WTC11 (cell line): Measurements from ENCODE around the gene PKHD1. TPM values are rescaled to one million over a fixed set of nuclear protein-coding genes. Genes with fewer than 3 reads are reported as not detected.

Experiments used
- ATAC-seq: fragments of 200-7000 bp; cut with Tn5 transposase; 2 replicates; pipeline ENCODE4 v1.10.0; 2021; ENCODE audit warnings: mild to moderate bottlenecking, moderate library complexity
- CTCF ChIA-PET: fragments of 300-600 bp; sonication (Branson Sonifier 250); formaldehyde crosslinking; loops from one replicate; lab custom pipeline; 2021; ENCODE audit warnings: antibody characterized with exemption; lab: Charles Lee
- POLR2A ChIA-PET: fragments of 350-600 bp; sonication (Branson Sonifier 250); formaldehyde crosslinking; loops from one replicate; lab custom pipeline; 2021; ENCODE audit warnings: antibody characterized with exemption; lab: Charles Lee
- DNase-seq: peaks from one replicate; pipeline ENCODE4 v3.0.0; 2021; ENCODE audit warnings: low spot score
- H3K27ac Mint-ChIP-seq: 2 replicates; pipeline ENCODE4 v1.8.0; 2021; ENCODE audit warnings: mixed read lengths
- H3K27me3 Mint-ChIP-seq: 2 replicates; pipeline ENCODE4 v1.8.0; 2021; ENCODE audit warnings: low read depth, mild to moderate bottlenecking, moderate library complexity, mixed read lengths
- H3K36me3 Mint-ChIP-seq: 2 replicates; pipeline ENCODE4 v1.8.0; 2021; ENCODE audit warnings: mixed read lengths
- H3K4me1 Mint-ChIP-seq: 2 replicates; pipeline ENCODE4 v1.8.0; 2022; ENCODE audit warnings: mixed read lengths
- H3K4me3 Mint-ChIP-seq: 2 replicates; pipeline ENCODE4 v1.8.0; 2021; ENCODE audit warnings: mild to moderate bottlenecking, moderate library complexity, mixed read lengths
- H3K9me3 Mint-ChIP-seq: 2 replicates; pipeline ENCODE4 v1.8.0; 2021; ENCODE audit warnings: mixed read lengths
- ARID4B ChIP-seq: sonication (generic); formaldehyde crosslinking; IDR thresholded peaks from 2 replicates; pipeline ENCODE4 v1.8.0; 2023; ENCODE audit warnings: missing genetic modification reagents, mild to moderate bottlenecking, borderline replicate concordance
- ATF6 ChIP-seq: sonication (generic); formaldehyde crosslinking; IDR thresholded peaks from 2 replicates; pipeline ENCODE4 v1.8.1; 2023; ENCODE audit warnings: mild to moderate bottlenecking, missing genetic modification reagents
- CREB1 ChIP-seq: sonication (generic); formaldehyde crosslinking; IDR thresholded peaks from 2 replicates; pipeline ENCODE4 v1.8.0; 2023; ENCODE audit warnings: mild to moderate bottlenecking, missing genetic modification reagents
- CREM ChIP-seq: sonication (generic); formaldehyde crosslinking; IDR thresholded peaks from 2 replicates; pipeline ENCODE4 v1.8.1; 2022; ENCODE audit warnings: mild to moderate bottlenecking, missing genetic modification reagents, moderate library complexity
- HMGXB4 ChIP-seq: sonication (generic); formaldehyde crosslinking; IDR thresholded peaks from 2 replicates; pipeline ENCODE4 v1.8.1; 2023; ENCODE audit warnings: mild to moderate bottlenecking, moderate library complexity, missing genetic modification reagents
- JUN ChIP-seq: sonication (generic); formaldehyde crosslinking; IDR thresholded peaks from 2 replicates; pipeline ENCODE4 v1.8.0; 2023; ENCODE audit warnings: mild to moderate bottlenecking, missing genetic modification reagents
- MXD4 ChIP-seq: fragments of 250-450 bp; sonication (Bioruptor Pico); IDR thresholded peaks from 2 replicates; pipeline ENCODE4 v1.8.0; 2021; ENCODE audit warnings: mild to moderate bottlenecking, moderate library complexity, borderline replicate concordance
- NFATC4 ChIP-seq: fragments of 250-450 bp; sonication (Bioruptor Pico); IDR thresholded peaks from 2 replicates; pipeline ENCODE4 v1.9.0; 2021; ENCODE audit warnings: mild to moderate bottlenecking
- NFE2L1 ChIP-seq: sonication (generic); formaldehyde crosslinking; IDR thresholded peaks from 2 replicates; pipeline ENCODE4 v1.8.1; 2023; ENCODE audit warnings: missing genetic modification reagents
- PREB ChIP-seq: sonication (generic); formaldehyde crosslinking; IDR thresholded peaks from 2 replicates; pipeline ENCODE4 v1.8.1; 2022; ENCODE audit warnings: mild to moderate bottlenecking, missing genetic modification reagents, moderate library complexity, borderline replicate concordance
- RORB ChIP-seq: fragments of 250-450 bp; sonication (Bioruptor Pico); IDR thresholded peaks from 2 replicates; pipeline ENCODE4 v1.9.0; 2021; ENCODE audit warnings: mild to moderate bottlenecking
- SMAD3 ChIP-seq: sonication (generic); formaldehyde crosslinking; IDR thresholded peaks from 2 replicates; pipeline ENCODE4 v1.8.0; 2022; ENCODE audit warnings: missing genetic modification reagents, mild to moderate bottlenecking, borderline replicate concordance
- ZNF281 ChIP-seq: sonication (generic); formaldehyde crosslinking; IDR thresholded peaks from 2 replicates; pipeline ENCODE4 v1.8.0; 2023; ENCODE audit warnings: mild to moderate bottlenecking, missing genetic modification reagents
- ZNF317 ChIP-seq: sonication (generic); formaldehyde crosslinking; IDR thresholded peaks from 2 replicates; pipeline ENCODE4 v1.8.1; 2023; ENCODE audit warnings: low read depth, mild to moderate bottlenecking, moderate library complexity, missing genetic modification reagents, borderline replicate concordance
- ZNF396 ChIP-seq: fragments of 250-450 bp; sonication (Bioruptor Pico); IDR thresholded peaks from 2 replicates; pipeline ENCODE4 v1.8.0; 2021; ENCODE audit warnings: mild to moderate bottlenecking, moderate library complexity, borderline replicate concordance
- ZNF416 ChIP-seq: fragments of 250-450 bp; sonication (Bioruptor Pico); IDR thresholded peaks from 2 replicates; pipeline ENCODE4 v1.9.0; 2021; ENCODE audit warnings: mild to moderate bottlenecking, inconsistent platforms
- total RNA-seq: library from RNA; stranded (reverse); gene quantifications from 3 replicates; pipeline ENCODE4 v1.2.3, GENCODE V29; 2021

PKHD1 gene
- total RNA-seq, 1 experiment from 2014 or later, result 0.15 TPM

GRCh38 chr6:52104979-52105378 is 17.6 kb upstream of the PKHD1 start (continued):
- TF ChIP-seq ARID4B (no peak), CREM (no peak)

GRCh38 chr6:52103623-52104022 is 16.2 kb upstream of the PKHD1 start:
- CTCF ChIA-PET, result no interaction called here
- TF ChIP-seq NFE2L1 (no peak), JUN (no peak), SMAD3 (CRISPR knock-in tag) (no peak), HMGXB4 (CRISPR knock-in tag) (no peak), PREB (CRISPR knock-in tag) (no peak), RORB (CRISPR knock-in tag) (no peak), MXD4 (CRISPR knock-in tag) (no peak), CREB1 (CRISPR knock-in tag) (no peak), ZNF416 (no peak), ATF6 (CRISPR knock-in tag) (no peak), ZNF396 (CRISPR knock-in tag) (no peak), NFATC4 (CRISPR knock-in tag) (no peak), ARID4B (no peak), ZNF317 (CRISPR knock-in tag) (no peak), ZNF281 (no peak)

More at GRCh38 chr6:52103623-52104022, 16.2 kb upstream of the PKHD1 start:
- no peaks in the 10 kb centered on the region for H3K9me3 Mint-ChIP-seq
- no peaks in the 10 kb centered on the region for H3K36me3 Mint-ChIP-seq
- H3K4me1 Mint-ChIP-seq, result peaks cover 17% of the 10 kb centered on the region
- no peak for DNase-seq
- ATAC-seq, result no peak
- POLR2A ChIA-PET, result no interaction called here
- H3K27me3 Mint-ChIP-seq, result no peaks in the 10 kb centered on the region
- no peak overlapping the region for H3K27ac Mint-ChIP-seq
- no peak overlapping the region for H3K4me3 Mint-ChIP-seq
